OCI-LY1 (cell line): ENCODE results near the gene PCDHB4.
"Not testable (repeated sequence)": the region's sequence is repeated elsewhere in the genome, so short reads cannot be mapped to it uniquely, and the experiment has no call there.

ENCODE experiments used
- H2AFZ ChIP-seq: fragments of 200-600 bp; sonication (generic), shearing (Covaris generic); 2 replicates; pipeline ENCODE4 v1.6.0; 2014; ENCODE audit warnings: antibody characterized with exemption, mild to moderate bottlenecking, low read length
- H3F3A ChIP-seq: fragments of 200-600 bp; sonication (generic), shearing (Covaris generic); 2 replicates; pipeline ENCODE4 v1.6.0; 2014; ENCODE audit warnings: mild to moderate bottlenecking, antibody characterized with exemption, low read length, moderate library complexity; ENCODE audit not compliant: insufficient read depth
- H3K27ac ChIP-seq: fragments of 200-600 bp; sonication (generic); 2 replicates; pipeline ENCODE4 v1.5.1; 2014; ENCODE audit warnings: low read length, mixed run types, mild to moderate bottlenecking, low read depth; ENCODE audit not compliant: poor library complexity, severe bottlenecking
- H3K27me3 ChIP-seq: fragments of 200-600 bp; sonication (generic); 2 replicates; pipeline ENCODE4 v1.6.0; 2014; ENCODE audit warnings: antibody characterized with exemption, mild to moderate bottlenecking, low read length, moderate library complexity; ENCODE audit not compliant: insufficient read depth
- H3K36me3 ChIP-seq: fragments of 200-600 bp; sonication (generic); 2 replicates; pipeline ENCODE4 v1.6.1; 2014; ENCODE audit warnings: mild to moderate bottlenecking, antibody characterized with exemption, low read length, moderate library complexity, mixed read lengths; ENCODE audit not compliant: insufficient read depth
- H3K4me1 ChIP-seq: fragments of 200-600 bp; sonication (generic); 2 replicates; pipeline ENCODE4 v1.5.1; 2014; ENCODE audit warnings: mild to moderate bottlenecking, low read length, moderate library complexity; ENCODE audit not compliant: insufficient read depth, severe bottlenecking
- H3K4me2 ChIP-seq: fragments of 200-600 bp; sonication (generic), shearing (Covaris generic); 2 replicates; pipeline ENCODE4 v1.6.1; 2014; ENCODE audit warnings: low read length
- H3K4me3 ChIP-seq: fragments of 200-600 bp; sonication (generic); 2 replicates; pipeline ENCODE4 v1.5.1; 2014; ENCODE audit warnings: low read length, low read depth, mild to moderate bottlenecking, mixed read lengths; ENCODE audit not compliant: poor library complexity, severe bottlenecking
- H3K79me2 ChIP-seq: fragments of 200-600 bp; shearing (Covaris generic); 2 replicates; pipeline ENCODE4 v1.6.1; 2016; ENCODE audit warnings: mixed run types, low read length, mixed read lengths; ENCODE audit not compliant: insufficient read depth
- H3K9ac ChIP-seq: fragments of 200-600 bp; sonication (generic), shearing (Covaris generic); 2 replicates; pipeline ENCODE4 v1.6.1; 2014; ENCODE audit warnings: mild to moderate bottlenecking, low read length, mixed read lengths
- H3K9me2 ChIP-seq: fragments of 200-600 bp; sonication (generic), shearing (Covaris generic); 2 replicates; pipeline ENCODE4 v1.6.1; 2014; ENCODE audit warnings: low read depth, mild to moderate bottlenecking, low read length, mixed read lengths
- H3K9me3 ChIP-seq: fragments of 200-600 bp; shearing (Covaris generic); 2 replicates; pipeline ENCODE4 v1.6.1; 2014; ENCODE audit warnings: low read length, mixed read lengths
- H4K20me1 ChIP-seq: fragments of 200-600 bp; sonication (generic), shearing (Covaris generic); 2 replicates; pipeline ENCODE4 v1.6.0; 2016; ENCODE audit warnings: mild to moderate bottlenecking, low read length; ENCODE audit not compliant: insufficient read depth
- EZH2 ChIP-seq: fragments of 200-600 bp; sonication (generic), shearing (Covaris generic); IDR thresholded peaks from 2 replicates; pipeline ENCODE4 v1.8.0; 2017; ENCODE audit warnings: borderline replicate concordance, mixed run types, mild to moderate bottlenecking, antibody characterized with exemption, low read length, moderate library complexity, mixed read lengths
- TF ChIP-seq, protein P1 (sequence below): fragments of 200-600 bp; sonication (generic), shearing (Covaris generic); IDR thresholded peaks from 2 replicates; pipeline ENCODE4 v1.5.1; 2017; ENCODE audit warnings: mild to moderate bottlenecking, antibody characterized with exemption, low read length, moderate library complexity, mixed read lengths

Gene PCDHB4

DNA sequence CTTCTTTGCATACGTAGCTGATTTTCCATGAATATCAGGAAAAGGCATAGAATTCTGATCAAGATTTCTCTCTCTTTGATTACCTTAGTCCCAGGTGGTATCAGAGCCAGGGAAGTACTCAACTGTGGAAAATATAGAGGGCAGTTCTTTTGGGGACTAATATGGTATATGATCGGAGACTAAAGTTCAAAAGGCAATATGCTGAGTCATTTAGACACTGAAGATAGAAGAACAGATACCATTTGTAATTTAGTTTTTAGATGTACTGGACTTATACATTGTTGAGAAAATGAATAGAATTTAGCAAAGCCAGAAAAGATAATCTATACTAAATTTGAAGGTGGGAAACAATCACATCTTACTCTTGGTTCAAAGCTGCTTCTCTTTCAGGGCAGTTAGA is 16.3 kb upstream of the PCDHB4 start:
- H3F3A ChIP-seq = no peaks in the 10 kb centered on the region

DNA sequence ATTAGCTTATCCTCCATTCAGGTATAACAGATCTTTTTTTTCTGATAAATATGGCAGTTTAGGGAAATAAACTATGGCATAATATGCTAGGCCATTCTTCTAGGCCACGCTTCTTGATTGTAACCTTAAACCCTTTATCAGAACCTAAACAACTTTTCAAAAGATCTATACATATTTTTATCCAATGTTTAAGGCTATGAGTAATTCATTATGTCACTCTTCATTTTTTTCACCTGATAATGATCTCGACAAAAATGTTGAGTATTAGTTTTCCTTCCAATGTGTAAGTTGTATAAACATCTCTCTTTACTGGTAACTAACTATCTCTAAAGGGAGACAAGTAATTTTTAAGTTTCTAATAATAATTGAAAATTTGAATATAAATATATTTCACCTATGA is 2.4 kb upstream of the PCDHB4 start:
- H4K20me1 ChIP-seq = no peaks in the 10 kb centered on the region
- TF ChIP-seq EZH2 = no peak
- TF ChIP-seq, protein P1, sequence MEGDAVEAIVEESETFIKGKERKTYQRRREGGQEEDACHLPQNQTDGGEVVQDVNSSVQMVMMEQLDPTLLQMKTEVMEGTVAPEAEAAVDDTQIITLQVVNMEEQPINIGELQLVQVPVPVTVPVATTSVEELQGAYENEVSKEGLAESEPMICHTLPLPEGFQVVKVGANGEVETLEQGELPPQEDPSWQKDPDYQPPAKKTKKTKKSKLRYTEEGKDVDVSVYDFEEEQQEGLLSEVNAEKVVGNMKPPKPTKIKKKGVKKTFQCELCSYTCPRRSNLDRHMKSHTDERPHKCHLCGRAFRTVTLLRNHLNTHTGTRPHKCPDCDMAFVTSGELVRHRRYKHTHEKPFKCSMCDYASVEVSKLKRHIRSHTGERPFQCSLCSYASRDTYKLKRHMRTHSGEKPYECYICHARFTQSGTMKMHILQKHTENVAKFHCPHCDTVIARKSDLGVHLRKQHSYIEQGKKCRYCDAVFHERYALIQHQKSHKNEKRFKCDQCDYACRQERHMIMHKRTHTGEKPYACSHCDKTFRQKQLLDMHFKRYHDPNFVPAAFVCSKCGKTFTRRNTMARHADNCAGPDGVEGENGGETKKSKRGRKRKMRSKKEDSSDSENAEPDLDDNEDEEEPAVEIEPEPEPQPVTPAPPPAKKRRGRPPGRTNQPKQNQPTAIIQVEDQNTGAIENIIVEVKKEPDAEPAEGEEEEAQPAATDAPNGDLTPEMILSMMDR = no peak
- no peaks in the 10 kb centered on the region for H3K4me1 ChIP-seq
- no peaks in the 10 kb centered on the region for H3F3A ChIP-seq
- no peaks in the 10 kb centered on the region for H3K9me2 ChIP-seq
- H3K27me3 ChIP-seq = no peaks in the 10 kb centered on the region
- H3K4me3 ChIP-seq = no peak overlapping the region
- H3K27ac ChIP-seq = no peak overlapping the region
- no peaks in the 10 kb centered on the region for H3K79me2 ChIP-seq
- H3K4me2 ChIP-seq = no peak overlapping the region
- H3K9me3 ChIP-seq = 0 out of 2 replicates have a peak, but pooled peaks cover 3% of the 10 kb centered on the region
- H3K36me3 ChIP-seq = no peaks in the 10 kb centered on the region
- no peak overlapping the region for H3K9ac ChIP-seq
- no peak overlapping the region for H2AFZ ChIP-seq

More for the DNA sequence above, 16.3 kb upstream of the PCDHB4 start:
- Histone ChIP-seq H3K4me1 (no peaks in the 10 kb centered on the region), H3K9ac (no peak overlapping the region), H3K27me3 (no peaks in the 10 kb centered on the region), H3K9me3 (no peaks in the 10 kb centered on the region), H3K79me2 (no peaks in the 10 kb centered on the region), H3K4me2 (no peak overlapping the region), H3K4me3 (no peak overlapping the region), H3K36me3 (no peaks in the 10 kb centered on the region), H4K20me1 (no peaks in the 10 kb centered on the region), H3K27ac (no peak overlapping the region), H3K9me2 (no peaks in the 10 kb centered on the region), H2AFZ (no peak overlapping the region)
- no peak for TF ChIP-seq EZH2
- TF ChIP-seq, protein P1 = no peak

DNA sequence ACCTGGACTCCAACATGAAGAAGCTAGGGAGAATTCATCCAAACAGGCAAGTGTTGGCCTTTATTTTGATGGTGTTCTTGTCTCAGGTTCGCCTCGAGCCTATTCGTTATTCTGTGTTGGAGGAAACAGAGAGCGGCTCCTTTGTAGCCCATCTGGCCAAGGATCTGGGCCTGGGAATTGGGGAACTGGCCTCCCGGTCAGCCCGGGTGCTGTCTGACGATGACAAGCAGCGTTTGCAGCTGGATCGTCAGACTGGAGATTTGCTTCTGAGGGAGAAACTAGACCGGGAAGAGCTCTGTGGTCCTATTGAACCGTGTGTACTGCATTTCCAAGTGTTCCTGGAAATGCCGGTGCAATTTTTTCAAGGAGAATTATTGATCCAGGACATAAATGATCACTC is 367 bp downstream of the PCDHB4 start:
- Histone ChIP-seq H3K4me2 (no peak overlapping the region), H2AFZ (no peak overlapping the region)

DNA sequence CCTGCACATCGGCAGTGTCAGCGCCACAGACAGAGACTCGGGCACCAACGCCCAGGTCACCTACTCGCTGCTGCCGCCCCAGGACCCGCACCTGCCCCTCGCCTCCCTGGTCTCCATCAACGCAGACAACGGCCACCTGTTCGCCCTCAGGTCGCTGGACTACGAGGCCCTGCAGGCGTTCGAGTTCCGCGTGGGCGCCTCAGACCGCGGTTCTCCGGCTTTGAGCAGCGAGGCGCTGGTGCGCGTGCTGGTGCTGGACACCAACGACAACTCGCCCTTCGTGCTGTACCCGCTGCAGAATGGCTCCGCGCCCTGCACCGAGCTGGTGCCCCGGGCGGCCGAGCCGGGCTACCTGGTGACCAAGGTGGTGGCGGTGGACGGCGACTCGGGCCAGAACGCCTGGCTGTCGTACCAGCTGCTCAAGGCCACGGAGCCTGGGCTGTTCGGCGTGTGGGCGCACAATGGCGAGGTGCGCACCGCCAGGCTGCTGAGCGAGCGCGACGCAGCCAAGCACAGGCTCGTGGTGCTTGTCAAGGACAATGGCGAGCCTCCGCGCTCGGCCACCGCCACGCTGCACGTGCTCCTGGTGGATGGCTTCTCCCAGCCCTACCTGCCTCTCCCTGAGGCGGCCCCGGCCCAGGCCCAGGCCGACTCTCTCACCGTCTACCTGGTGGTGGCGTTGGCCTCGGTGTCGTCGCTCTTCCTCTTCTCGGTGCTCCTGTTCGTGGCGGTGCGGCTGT is 1.9 kb downstream of the PCDHB4 start:
- H3K9me2 ChIP-seq, H3F3A ChIP-seq, H3K9me3 ChIP-seq, H3K9ac ChIP-seq, H3K27ac ChIP-seq, H4K20me1 ChIP-seq, H3K4me2 ChIP-seq, H3K79me2 ChIP-seq, H2AFZ ChIP-seq, H3K4me1 ChIP-seq, H3K36me3 ChIP-seq, H3K27me3 ChIP-seq, H3K4me3 ChIP-seq: not testable (repeated sequence)

More for the DNA sequence above, 367 bp downstream of the PCDHB4 start:
- H3K27me3 ChIP-seq = no peaks in the 10 kb centered on the region
- TF ChIP-seq EZH2 = no peak
- TF ChIP-seq, protein P1 = no peak
- H3K9ac ChIP-seq = no peak overlapping the region
- H3F3A ChIP-seq = no peaks in the 10 kb centered on the region
- H3K4me3 ChIP-seq = no peak overlapping the region
- no peaks in the 10 kb centered on the region for H3K36me3 ChIP-seq
- H3K27ac ChIP-seq = no peak overlapping the region
- H3K4me1 ChIP-seq = no peaks in the 10 kb centered on the region
- H3K79me2 ChIP-seq = no peaks in the 10 kb centered on the region
- H3K9me3 ChIP-seq = no peaks in the 10 kb centered on the region
- no peaks in the 10 kb centered on the region for H3K9me2 ChIP-seq
- no peaks in the 10 kb centered on the region for H4K20me1 ChIP-seq
